IPS-18a (cell line): Measurements from ENCODE around the gene SYT8.
"Not testable (repeated sequence)": the region's sequence is repeated elsewhere in the genome, so short reads cannot be mapped to it uniquely, and the experiment has no call there.

Experiments used
- H3K27ac ChIP-seq: one replicate; pipeline ENCODE4 v1.5.1; 2013; ENCODE audit warnings: low read length
- H3K27me3 ChIP-seq: one replicate; pipeline ENCODE4 v1.6.1; 2013; ENCODE audit warnings: mild to moderate bottlenecking, low read length; ENCODE audit not compliant: control insufficient read depth, insufficient read depth
- H3K36me3 ChIP-seq: one replicate; pipeline ENCODE4 v1.6.1; 2013; ENCODE audit warnings: low read depth, low read length; ENCODE audit not compliant: control insufficient read depth
- H3K4me1 ChIP-seq: one replicate; pipeline ENCODE4 v1.6.1; 2013; ENCODE audit warnings: low read depth, low read length; ENCODE audit not compliant: control insufficient read depth
- H3K4me3 ChIP-seq: one replicate; pipeline ENCODE4 v1.5.1; 2013; ENCODE audit warnings: low read length
- H3K9ac ChIP-seq: one replicate; pipeline ENCODE4 v1.6.1; 2013; ENCODE audit warnings: mild to moderate bottlenecking, low read length, moderate library complexity
- H3K9me3 ChIP-seq: one replicate; pipeline ENCODE4 v1.6.1; 2013; ENCODE audit warnings: low read depth, low read length; ENCODE audit not compliant: control insufficient read depth

SYT8 gene

DNA sequence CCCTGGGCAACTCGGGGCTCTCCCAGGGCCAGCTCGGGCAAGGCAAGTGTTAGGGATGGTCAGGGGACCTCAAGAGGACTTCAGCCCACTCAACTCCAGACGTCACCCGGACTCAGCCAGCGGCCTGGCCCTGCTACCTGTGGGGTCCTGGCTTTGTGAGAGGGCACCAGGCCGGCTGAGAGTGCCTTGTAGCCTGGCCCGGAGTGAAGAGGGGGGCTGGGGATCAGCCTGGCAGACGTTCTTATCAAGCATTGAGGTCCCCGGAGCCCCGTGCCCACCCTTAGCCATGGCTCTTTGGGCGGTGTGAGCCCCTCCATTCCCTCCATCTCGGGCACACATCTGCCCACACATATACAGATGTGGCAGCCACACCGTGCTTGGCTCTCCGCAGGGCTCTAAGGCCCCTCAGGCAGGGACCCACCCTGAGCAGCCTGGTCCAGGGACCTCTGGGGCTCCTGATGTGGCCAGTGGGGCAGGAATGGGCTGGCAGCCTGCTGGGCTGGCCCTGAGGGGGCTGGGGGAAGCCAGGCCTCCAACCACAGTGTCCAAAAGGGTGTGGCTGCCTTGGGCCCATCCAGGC, 33.4 kb downstream of the SYT8 start:
- no peaks in the 10 kb centered on the region for H3K4me1 ChIP-seq

DNA sequence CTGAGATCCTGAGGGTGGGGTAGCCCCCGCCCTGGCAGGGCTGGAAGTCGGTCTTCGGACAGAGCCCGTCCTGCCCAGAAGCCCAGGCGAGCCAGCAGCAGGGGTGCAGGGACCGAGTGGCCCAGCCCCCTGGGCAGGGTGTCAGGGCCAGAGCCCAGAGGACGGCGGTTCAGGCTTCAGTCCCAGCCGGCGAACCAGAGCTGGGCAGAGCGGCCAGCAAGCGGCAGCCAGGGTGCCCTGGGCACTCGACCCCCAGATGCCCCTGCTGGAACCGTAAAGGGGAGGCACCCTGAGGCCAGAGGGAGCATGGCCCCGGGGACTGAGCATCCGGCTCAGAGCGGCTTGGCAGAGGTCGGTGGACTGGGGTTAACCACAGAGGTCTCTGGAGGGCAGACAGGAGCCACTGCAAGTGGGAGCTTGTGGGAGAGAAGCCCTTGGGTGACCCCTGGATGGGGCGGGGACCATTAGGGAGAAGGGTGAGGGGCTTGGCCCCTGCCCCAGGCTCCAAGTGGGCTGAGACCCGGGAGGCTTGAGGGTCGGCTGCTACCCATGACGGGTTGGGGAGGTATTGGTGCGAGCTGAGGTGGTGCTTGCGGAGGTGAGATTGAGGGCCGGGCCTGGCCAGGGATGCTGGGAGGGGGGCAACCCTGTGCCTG, 34.0 kb downstream of the SYT8 start:
- no peak overlapping the region for H3K27ac ChIP-seq
- no peaks in the 10 kb centered on the region for H3K36me3 ChIP-seq
- no peaks in the 10 kb centered on the region for H3K4me1 ChIP-seq
- H3K9ac ChIP-seq, result no peak overlapping the region
- no peaks in the 10 kb centered on the region for H3K9me3 ChIP-seq
- H3K27me3 ChIP-seq, result no peaks in the 10 kb centered on the region
- no peak overlapping the region for H3K4me3 ChIP-seq

More for the DNA sequence above, 33.4 kb downstream of the SYT8 start:
- Histone ChIP-seq H3K9me3 (no peaks in the 10 kb centered on the region), H3K27me3 (no peaks in the 10 kb centered on the region), H3K36me3 (no peaks in the 10 kb centered on the region), H3K9ac (no peak overlapping the region), H3K4me3 (no peak overlapping the region), H3K27ac (no peak overlapping the region)

DNA sequence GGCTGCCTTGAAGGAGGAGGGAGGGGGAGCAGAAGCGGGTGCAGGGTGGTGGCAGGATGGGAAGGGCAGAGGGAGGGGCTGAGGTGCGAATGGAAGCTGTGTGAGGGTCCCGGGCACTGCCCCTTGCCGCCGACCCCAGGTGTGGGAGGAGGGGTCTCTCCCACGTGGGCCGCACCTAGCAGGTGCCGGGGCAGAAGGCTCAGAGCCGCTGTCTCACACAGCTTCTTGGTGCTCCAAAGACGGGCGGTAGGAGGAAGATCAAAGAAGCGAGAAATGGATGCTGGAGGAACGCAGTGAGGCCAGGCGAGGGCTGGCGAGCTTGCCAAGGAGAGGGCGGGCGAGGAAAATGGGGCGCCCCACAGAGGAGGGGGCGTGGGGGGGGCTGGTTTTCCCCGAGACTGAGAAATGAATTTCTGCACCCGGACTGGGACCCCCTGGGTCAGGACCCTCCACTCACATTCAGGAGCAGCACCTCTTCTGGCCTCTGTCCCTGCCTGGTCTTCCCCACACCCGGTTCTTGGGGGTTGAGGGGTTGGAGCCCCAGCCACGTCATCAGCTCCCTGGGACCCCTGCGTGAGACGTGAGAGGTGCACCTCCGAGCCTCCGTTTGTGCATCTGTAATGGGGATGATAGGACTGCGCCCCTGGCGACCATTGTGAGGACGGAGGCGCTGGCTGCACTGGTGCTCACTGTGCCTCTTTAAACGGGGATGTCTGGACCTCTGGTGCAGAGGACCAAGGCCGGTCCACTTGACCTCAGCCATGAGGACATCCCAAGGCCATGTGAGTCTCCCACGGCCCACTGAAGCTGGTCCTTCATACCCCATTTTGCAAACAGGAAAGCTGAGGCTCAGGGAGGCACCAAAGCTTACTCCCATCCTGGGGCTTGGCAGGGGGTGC, 34.9 kb downstream of the SYT8 start:
- H3K9ac ChIP-seq, result no peak overlapping the region
- H3K36me3 ChIP-seq, result no peaks in the 10 kb centered on the region
- no peak overlapping the region for H3K4me3 ChIP-seq
- H3K4me1 ChIP-seq, result no peaks in the 10 kb centered on the region
- no peaks in the 10 kb centered on the region for H3K9me3 ChIP-seq
- H3K27ac ChIP-seq, result no peak overlapping the region
- no peaks in the 10 kb centered on the region for H3K27me3 ChIP-seq

DNA sequence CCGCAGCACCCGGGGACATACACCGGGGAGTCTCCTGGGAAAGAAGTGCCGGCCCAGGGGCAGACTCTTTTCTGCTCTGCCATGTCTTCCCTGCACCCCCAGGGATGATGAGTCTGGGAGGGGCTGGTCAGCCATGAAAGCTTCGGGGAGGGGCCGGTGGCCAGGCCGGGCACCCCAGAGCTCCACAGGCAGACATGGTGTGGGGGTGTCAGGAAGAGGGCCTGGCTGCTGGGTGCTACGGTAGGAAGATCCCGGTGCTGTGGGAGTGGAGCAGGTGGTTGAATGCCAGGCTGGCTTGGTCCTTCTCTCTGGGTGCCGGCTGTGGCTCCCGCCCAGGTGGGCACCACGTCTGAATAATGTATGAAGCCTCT, 35.5 kb downstream of the SYT8 start:
- H3K36me3 ChIP-seq, result no peaks in the 10 kb centered on the region
- H3K9ac ChIP-seq, result no peak overlapping the region
- no peaks in the 10 kb centered on the region for H3K27me3 ChIP-seq
- H3K27ac ChIP-seq, result no peak overlapping the region
- no peaks in the 10 kb centered on the region for H3K4me1 ChIP-seq
- H3K4me3 ChIP-seq, result no peak overlapping the region
- H3K9me3 ChIP-seq, result no peaks in the 10 kb centered on the region

DNA sequence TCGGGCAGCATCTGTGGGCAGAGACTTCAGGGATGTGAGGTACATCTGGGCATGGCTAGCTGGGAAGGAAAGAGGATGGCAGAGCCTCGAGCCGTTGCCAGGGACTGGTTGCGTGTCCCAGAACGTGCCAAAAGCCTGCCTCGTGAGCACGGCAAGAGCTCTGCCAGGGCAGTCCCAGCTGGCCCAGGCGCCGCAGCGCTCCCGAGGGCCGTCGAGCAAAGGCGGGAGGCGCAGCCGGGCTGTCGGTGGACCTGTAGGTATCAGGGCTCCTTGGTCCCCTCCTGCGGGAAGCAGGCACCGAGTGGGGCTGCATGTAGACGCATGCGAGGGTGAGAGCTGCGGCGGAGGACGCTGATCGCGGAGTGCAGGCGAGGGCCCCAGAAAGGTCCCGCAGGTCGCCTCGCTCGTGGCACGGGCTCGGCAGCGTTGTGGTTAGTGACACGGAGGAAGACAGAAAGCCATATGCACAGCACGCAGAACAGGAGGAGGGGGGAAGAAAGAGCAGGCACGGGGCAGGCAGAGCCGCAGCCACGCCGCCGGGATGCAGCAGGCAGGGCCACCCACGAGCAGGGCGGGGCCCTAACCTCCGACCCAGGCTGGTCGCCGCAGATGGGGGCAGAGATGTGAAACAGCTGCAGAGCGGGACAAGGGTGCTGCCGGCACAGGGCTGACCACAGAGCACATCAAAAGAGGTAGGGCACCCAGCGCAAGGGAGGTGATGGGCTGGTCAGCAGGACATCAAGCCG, 36.1 kb downstream of the SYT8 start:
- no peaks in the 10 kb centered on the region for H3K36me3 ChIP-seq
- H3K27ac ChIP-seq, result no peak overlapping the region
- no peak overlapping the region for H3K4me3 ChIP-seq
- H3K9ac ChIP-seq, result no peak overlapping the region
- no peaks in the 10 kb centered on the region for H3K4me1 ChIP-seq
- H3K9me3 ChIP-seq, result no peaks in the 10 kb centered on the region
- no peaks in the 10 kb centered on the region for H3K27me3 ChIP-seq

DNA sequence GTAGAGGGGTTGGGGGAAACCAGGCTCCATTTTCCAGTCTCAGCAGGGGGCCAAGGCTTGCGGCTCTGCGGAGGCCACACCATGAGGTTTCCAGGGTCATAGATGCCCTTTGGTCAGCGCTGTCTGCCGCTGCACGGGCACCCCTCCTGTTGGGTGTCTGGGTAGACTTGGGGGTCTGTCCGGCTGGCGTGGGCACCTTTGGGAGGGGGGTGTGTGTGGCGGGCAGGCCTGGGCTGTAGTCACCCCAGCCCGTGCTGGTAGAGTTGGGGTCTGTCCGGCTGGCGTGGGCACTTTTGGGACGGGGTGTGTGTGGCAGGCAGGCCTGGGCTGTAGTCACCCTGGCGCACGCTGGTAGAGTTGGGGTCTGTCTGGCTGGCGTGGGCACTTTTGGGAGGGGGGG, 36.7 kb downstream of the SYT8 start:
- Histone ChIP-seq H3K4me3 (no peak overlapping the region), H3K9ac (no peak overlapping the region), H3K9me3 (no peaks in the 10 kb centered on the region), H3K27ac (no peak overlapping the region), H3K36me3 (no peaks in the 10 kb centered on the region), H3K27me3 (no peaks in the 10 kb centered on the region), H3K4me1 (no peaks in the 10 kb centered on the region)

DNA sequence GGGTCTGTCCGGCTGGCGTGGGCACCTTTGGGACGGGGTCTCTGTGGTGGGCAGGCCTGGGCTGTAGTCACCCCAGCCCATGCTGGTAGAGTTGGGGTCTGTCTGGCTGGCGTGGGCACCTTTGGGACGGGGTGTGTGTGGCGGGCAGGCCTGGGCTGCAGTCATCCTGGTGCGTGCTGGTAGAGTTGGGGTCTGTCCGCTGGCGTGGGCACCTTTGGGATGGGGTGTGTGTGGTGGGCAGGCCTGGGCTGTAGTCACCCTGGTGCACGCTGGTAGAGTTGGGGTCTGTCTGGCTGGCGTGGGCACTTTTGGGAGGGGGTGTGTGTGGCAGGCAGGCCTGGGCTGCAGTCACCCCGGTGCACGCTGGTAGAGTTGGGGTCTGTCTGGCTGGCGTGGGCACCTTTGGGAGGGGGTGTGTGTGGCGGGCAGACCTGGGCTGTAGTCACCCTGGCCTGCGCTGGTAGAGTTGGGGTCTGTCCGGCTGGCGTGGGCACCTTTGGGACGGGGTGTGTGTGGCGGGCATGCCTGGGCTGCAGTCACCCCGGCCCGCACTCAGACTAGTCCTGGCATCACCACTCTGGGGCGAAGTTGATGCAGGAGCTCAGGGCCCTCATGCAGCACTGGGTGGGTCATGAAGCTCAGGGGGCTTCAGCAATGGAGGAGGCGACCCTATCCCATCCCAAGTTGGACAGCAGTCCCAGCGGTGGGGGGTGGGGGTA, 37.6 kb downstream of the SYT8 start:
- Histone ChIP-seq H3K4me3 (no peak overlapping the region), H3K9me3 (no peaks in the 10 kb centered on the region), H3K4me1 (no peaks in the 10 kb centered on the region), H3K9ac (no peak overlapping the region), H3K36me3 (no peaks in the 10 kb centered on the region), H3K27me3 (no peaks in the 10 kb centered on the region), H3K27ac (no peak overlapping the region)

DNA sequence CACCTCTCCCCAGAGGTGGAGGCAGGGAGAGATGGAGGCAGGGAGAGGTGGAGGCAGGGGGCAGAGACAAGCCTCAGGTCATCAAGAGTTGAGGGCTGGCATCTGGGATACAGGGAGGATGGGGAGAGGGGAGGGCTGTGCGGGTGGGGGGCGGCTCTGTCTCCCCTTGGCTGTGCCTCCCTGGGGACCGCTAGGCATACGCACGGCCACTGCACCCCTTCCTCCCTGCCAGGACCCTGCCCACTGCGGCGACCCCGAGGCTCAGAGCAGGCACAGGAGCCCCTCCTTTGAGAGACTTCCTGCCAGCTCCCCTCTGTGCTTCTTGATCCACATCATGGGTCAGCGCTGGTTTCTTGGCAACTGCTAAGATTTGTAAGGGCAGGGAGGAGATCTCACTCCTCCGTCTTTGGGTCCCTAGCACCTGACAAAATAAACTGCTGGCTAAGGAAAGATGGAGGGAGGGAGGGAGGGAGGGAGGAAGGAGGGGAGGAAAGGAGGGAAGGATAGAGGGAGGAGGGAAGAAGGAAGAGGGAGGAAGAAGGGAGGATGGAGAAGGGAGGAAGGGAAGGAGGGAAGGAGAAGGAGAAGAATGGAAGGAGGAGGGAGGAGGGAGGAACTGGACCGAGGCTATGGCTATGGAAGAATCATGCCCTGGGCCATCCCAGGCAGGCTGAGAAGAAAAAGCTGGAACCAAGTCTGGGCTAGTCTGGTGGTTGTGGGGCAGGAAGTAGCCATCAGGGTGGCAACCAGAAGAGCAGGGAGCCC, 38.4 kb downstream of the SYT8 start:
- Histone ChIP-seq H3K4me1 (no peaks in the 10 kb centered on the region), H3K36me3 (no peaks in the 10 kb centered on the region), H3K27ac (no peak overlapping the region), H3K9me3 (no peaks in the 10 kb centered on the region), H3K27me3 (no peaks in the 10 kb centered on the region), H3K4me3 (no peak overlapping the region), H3K9ac (no peak overlapping the region)

DNA sequence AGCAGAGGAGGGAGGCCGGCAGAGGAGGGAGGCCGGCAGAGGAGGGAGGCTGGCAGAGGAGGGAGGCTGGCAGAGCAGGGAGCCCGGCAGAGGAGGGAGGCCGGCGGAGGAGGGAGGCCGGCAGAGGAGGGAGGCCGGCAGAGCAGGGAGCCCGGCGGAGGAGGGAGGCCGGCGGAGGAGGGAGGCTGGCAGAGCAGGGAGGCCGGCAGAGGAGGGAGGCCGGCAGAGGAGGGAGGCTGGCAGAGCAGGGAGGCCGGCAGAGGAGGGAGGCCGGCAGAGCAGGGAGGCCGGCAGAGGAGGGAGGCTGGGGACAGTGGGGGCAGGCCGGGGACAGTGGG, 39.0 kb downstream of the SYT8 start:
- not testable (repeated sequence) for H3K9me3 ChIP-seq, H3K27ac ChIP-seq, H3K27me3 ChIP-seq, H3K4me1 ChIP-seq, H3K9ac ChIP-seq, H3K4me3 ChIP-seq, H3K36me3 ChIP-seq

DNA sequence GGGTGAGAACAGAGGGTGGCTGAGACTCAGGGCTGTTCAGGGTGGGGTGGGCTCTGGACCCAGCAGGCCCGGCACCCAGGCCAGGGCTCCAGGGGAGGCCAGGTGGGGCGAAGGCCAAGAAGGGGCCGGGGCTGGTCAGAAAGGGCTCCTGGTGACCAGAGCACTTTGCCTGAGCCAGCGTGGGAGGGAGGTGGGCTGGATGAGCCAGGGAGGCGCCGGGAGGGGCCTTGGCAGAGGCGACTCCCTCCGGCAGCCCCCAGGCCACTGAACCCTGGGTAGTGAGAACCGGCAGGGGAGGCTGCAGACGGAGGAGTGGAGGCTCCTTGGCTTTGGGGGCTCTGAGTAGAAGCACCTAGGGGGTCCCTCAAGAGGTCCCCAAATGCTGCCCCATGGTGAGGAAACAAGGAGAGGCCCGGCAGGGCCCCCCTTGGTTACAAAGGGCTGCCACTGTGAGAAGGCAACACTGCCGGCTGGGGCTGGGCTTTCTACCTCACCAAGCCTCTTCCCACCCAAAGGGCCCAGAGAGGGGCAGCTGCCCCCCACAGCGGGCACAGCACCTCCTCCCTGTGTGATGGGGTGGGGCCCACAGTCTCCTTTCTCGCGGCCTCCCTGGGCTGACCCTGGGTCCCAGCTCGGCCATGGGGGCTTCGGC, 39.8 kb downstream of the SYT8 start:
- not testable (repeated sequence) for H3K27me3 ChIP-seq, H3K36me3 ChIP-seq, H3K4me1 ChIP-seq, H3K27ac ChIP-seq, H3K4me3 ChIP-seq, H3K9me3 ChIP-seq, H3K9ac ChIP-seq
